HG03520 (cell line): ENCODE data around the gene GLB1L.
"Not testable (repeated sequence)": the region's sequence is repeated elsewhere in the genome, so short reads cannot be mapped to it uniquely, and the experiment has no call there.

Experiments
- ATAC-seq: cut with Tn5 transposase; IDR thresholded peaks from one replicate; pipeline ENCODE4 v1.9.1; 2021; ENCODE audit warnings: mild to moderate bottlenecking, moderate library complexity; ENCODE audit not compliant: unreplicated experiment

GLB1L gene

GRCh38 chr2:219209236-219210195 lies 35.7 kb downstream of the GLB1L start:
- ATAC-seq, result no peak

GRCh38 chr2:219207884-219208740 lies 37.1 kb downstream of the GLB1L start:
- no peak for ATAC-seq

GRCh38 chr2:219207134-219207883 lies 37.9 kb downstream of the GLB1L start:
- no peak for ATAC-seq

GRCh38 chr2:219206328-219207133 lies 38.7 kb downstream of the GLB1L start, which contains the start of gene ZFAND2B:
ZFAND2B (plus strand) TSS chr2:219206782; CDS start chr2:219206988, 206 bp downstream.
- peak; percentile 97 for ATAC-seq

- no peak for ATAC-seq
Observed at GRCh38 chr2:219205981-219206327, 39.3 kb downstream of the GLB1L start.

- no peak for ATAC-seq
Observed at GRCh38 chr2:219205165-219205538, 40.1 kb downstream of the GLB1L start.

GRCh38 chr2:219204425-219205164 lies 40.6 kb downstream of the GLB1L start:
- no peak for ATAC-seq

- ATAC-seq, result not testable (repeated sequence)
Observed at GRCh38 chr2:219201331-219201730, 43.9 kb downstream of the GLB1L start.

GRCh38 chr2:219200502-219201326 lies 44.5 kb downstream of the GLB1L start:
- ATAC-seq, result not testable (repeated sequence)

GRCh38 chr2:219199470-219200211 lies 45.6 kb downstream of the GLB1L start:
- ATAC-seq, result no peak

GRCh38 chr2:219198974-219199373 lies 46.3 kb downstream of the GLB1L start:
- no peak for ATAC-seq

- ATAC-seq, result no peak
Observed at GRCh38 chr2:219197388-219197787, 47.9 kb downstream of the GLB1L start.

GRCh38 chr2:219186754-219187456 lies 58.3 kb downstream of the GLB1L start:
- no peak for ATAC-seq
